A549 (cell line): ENCODE results near the gene PLD4.

Experiments used
- CHD4 ChIP-seq: fragments of 200-600 bp; sonication (generic); IDR thresholded peaks from 2 replicates; pipeline ENCODE4 v1.6.1; 2016; ENCODE audit warnings: antibody characterized with exemption, mild to moderate bottlenecking, borderline replicate concordance
- CTCF ChIP-seq: fragments of >200 bp; sonication (Bioruptor Twin); formaldehyde crosslinking; IDR thresholded peaks from 3 replicates; pipeline ENCODE4 v1.5.1; 2016

- TF ChIP-seq CHD4 (no peak), CTCF (no peak)
Observed at GRCh38 chr14:104937161-104937560, 12.5 kb downstream of the PLD4 start.
